Measurements from ENCODE around the gene CCRL2. TPM values are rescaled to one million over a fixed set of nuclear protein-coding genes. Genes with fewer than 3 reads are reported as not detected.

CCRL2 gene
- total and polyA plus RNA-seq, 2 of the 4 experiments (the other 2 are of a cell fraction) = 0.29 to 0.36 TPM

DNA sequence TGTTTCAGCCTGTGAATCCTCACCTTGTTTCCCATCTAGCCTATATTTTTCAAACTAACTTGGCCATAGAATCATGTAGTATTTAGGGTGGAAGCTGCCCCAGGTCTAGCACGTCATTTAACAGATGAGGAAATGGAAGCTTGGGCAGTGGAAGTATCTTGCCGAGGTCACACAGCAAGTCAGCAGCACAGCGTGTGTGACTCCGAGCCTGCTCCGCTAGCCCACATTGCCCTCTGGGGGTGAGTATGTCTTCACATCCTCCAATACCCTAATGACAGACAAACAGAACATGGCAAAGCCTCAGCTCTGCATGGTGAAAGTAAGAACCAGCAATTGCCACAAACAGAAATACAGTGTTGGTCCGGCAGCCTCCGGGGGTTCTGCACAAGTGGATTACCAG is 38.5 kb upstream of the CCRL2 start:
- TF ChIP-seq CHD1 (IDR thresholded peaks at IDR 0.05; ENCODE audit: low read depth, low read length) = no peak
- TF ChIP-seq RCOR1 (IDR thresholded peaks at IDR 0.05; ENCODE audit: insufficient replicate concordance, low read length) = no peak
- no peak for TF ChIP-seq POLR2A (IDR thresholded peaks at IDR 0.05; ENCODE audit: low read depth, low read length)
- TF ChIP-seq CEBPB (IDR thresholded peaks at IDR 0.05; ENCODE audit: low read depth, low read length) = no peak
- TF ChIP-seq NFE2L2 (IDR thresholded peaks at IDR 0.05; ENCODE audit: low read depth, low read length) = no peak
- no peak for TF ChIP-seq MAZ (IDR thresholded peaks at IDR 0.05; ENCODE audit: borderline replicate concordance, low read depth, low read length)
- Histone ChIP-seq H4K8ac (ENCODE audit: low read depth in 2 of 2, low read length in 2 of 2) (no peak overlapping the region), H3K18ac (ENCODE audit: low read depth, low read length) (no peak overlapping the region), H3K27ac (ENCODE audit: insufficient read depth, low read length) (no peak overlapping the region), H3K9me1 (ENCODE audit: insufficient read depth, low read length) (no peaks in the 10 kb centered on the region), H2BK15ac (ENCODE audit: low read depth, low read length) (no peak overlapping the region), H3K4me2 (ENCODE audit: low read depth, low read length) (no peak overlapping the region), H2BK20ac (ENCODE audit: low read depth, low read length) (no peak overlapping the region), H3K79me1 (ENCODE audit: low read depth in 1 of 2, low read length in 2 of 2) (no peaks in the 10 kb centered on the region), H3K56ac (ENCODE audit: extremely low read depth, insufficient read depth, low read length) (no peak overlapping the region), H2BK5ac (ENCODE audit: low read depth, low read length, poor library complexity, severe bottlenecking) (no peak overlapping the region), H3K9ac (ENCODE audit: low read depth, low read length) (no peak overlapping the region), H2AK5ac (ENCODE audit: low read depth, low read length) (no peak overlapping the region), H4K91ac (ENCODE audit: insufficient read depth, low read depth, low read length) (no peak overlapping the region), H3K14ac (replicated peaks; ENCODE audit: low read depth, low read length) (no peak overlapping the region), H3K9me3 (ENCODE audit: control insufficient read depth, insufficient read depth, low read length) (no peaks in the 10 kb centered on the region), H3K27me3 (ENCODE audit: control insufficient read depth, insufficient read depth, low read length) (peaks cover 40% of the 10 kb centered on the region), H3K4me3 (ENCODE audit: insufficient read depth, low read depth, low read length) (no peak overlapping the region), H3K4ac (ENCODE audit: low read depth, low read length) (no peak overlapping the region), H2AFZ (replicated peaks; ENCODE audit: low read length, poor library complexity) (no peak overlapping the region), H2BK120ac (ENCODE audit: low read depth, low read length) (no peak overlapping the region), H3K4me1 (ENCODE audit: control insufficient read depth, insufficient read depth, low read length) (no peaks in the 10 kb centered on the region), H3K36me3 (ENCODE audit: control insufficient read depth, insufficient read depth, low read length) (no peaks in the 10 kb centered on the region), H4K20me1 (ENCODE audit: insufficient read depth, low read length) (no peaks in the 10 kb centered on the region), H2AK9ac (replicated peaks; ENCODE audit: low read depth, low read length, poor library complexity) (no peak overlapping the region), H4K5ac (ENCODE audit: low read depth, low read length) (no peak overlapping the region), H3K23ac (ENCODE audit: low read depth, low read length) (no peak overlapping the region)
- POLR2A ChIA-PET (ENCODE audit: unreplicated experiment) = no interaction called here
- BruUV-seq (replicated peaks) = no TSS peak
- no CpG with 5 or more reads among the region's 7 CpGs for WGBS, 2 experiments (ENCODE audit: extremely low coverage in 2 of 2, insufficient read length in 1 of 2)
- dilution Hi-C loops (cut with HindIII; ENCODE audit: low sequenced_read_pairs, unreplicated experiment) (no loop called here), intact Hi-C loops (cut with micrococcal nuclease) (no loop called here), in situ Hi-C loops (cut with MboI; ENCODE audit: low sequenced_read_pairs) (no loop called here)
- DNase-seq (no peak), ATAC-seq (ENCODE audit: low read depth) (no peak)
- CTCF ChIA-PET = interaction anchor here (1.5 kb wide), 1 partner anchor 15 kb away, joined by 4 read pairs; the partner anchor contains the start of gene CCR2
